EL (cell line): ENCODE data around the gene GPR152.
"Not testable (repeated sequence)": the region's sequence is repeated elsewhere in the genome, so short reads cannot be mapped to it uniquely, and the experiment has no call there.

Experiments
- DNase-seq: peaks from one replicate; pipeline ENCODE4 v3.0.0-alpha.2; 2016

GPR152 gene

GRCh38 chr11:67489203-67489884, 36.8 kb upstream of the GPR152 start:
- DNase-seq: no peak

DNA sequence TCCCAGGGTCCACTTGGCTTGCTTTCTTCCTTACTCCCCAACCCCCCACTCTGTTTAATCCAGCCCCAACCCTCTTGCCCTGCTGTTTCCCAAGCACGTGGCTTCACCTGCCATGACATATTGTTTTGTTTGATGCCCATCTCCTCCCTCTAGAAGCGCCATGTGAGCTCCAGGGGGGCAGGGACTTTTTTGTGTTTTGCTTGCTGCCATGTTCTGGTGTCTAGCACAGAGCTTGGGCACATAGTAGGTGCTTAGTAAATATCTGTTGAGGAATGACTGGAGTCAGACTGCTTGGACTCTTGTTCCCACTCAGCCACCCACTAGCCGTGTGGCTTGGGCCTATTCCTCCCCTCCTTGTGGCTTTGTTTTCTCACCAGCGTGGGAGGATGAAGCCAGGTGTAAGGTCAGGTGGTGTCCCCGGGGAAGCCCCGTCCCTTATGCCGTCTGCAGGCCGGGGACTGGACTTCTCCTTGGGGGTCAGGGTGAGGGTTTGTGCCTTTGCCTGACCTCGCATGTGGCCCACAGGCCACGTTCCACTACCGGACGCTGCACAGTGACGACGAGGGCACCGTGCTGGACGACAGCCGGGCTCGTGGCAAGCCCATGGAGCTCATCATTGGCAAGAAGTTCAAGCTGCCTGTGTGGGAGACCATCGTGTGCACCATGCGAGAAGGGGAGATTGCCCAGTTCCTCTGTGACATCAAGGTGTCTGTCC, 34.1 kb upstream of the GPR152 start:
- no peak for DNase-seq

- not testable (repeated sequence) for DNase-seq
These were observed 33.4 kb upstream of the GPR152 start for GRCh38 chr11:67485873-67486361.

DNA sequence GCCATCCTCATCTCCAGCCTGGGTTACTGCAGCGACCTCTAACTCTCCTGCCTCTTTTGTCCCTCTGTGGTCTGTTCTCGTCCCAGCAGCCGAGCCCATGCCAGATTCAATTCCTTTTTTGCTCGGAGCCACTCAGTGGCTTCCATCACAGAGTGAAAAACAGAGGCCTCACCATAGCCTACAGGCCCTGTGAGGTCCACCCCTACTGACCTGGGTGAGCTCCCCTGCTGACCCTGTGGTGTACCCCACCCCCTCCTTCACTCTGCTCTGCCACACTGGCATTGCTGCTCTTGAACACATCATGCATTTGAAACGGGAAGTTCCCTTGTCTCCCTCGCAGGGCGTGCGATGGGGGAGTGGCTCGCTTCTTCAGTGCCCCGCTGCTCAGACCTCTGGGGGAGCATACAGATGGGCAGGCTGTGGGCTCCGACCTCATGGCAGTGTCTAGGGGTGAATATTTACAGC, 32.4 kb upstream of the GPR152 start:
- DNase-seq: no peak

- no peak for DNase-seq
These were observed 31.5 kb upstream of the GPR152 start for GRCh38 chr11:67483831-67484665.

DNA sequence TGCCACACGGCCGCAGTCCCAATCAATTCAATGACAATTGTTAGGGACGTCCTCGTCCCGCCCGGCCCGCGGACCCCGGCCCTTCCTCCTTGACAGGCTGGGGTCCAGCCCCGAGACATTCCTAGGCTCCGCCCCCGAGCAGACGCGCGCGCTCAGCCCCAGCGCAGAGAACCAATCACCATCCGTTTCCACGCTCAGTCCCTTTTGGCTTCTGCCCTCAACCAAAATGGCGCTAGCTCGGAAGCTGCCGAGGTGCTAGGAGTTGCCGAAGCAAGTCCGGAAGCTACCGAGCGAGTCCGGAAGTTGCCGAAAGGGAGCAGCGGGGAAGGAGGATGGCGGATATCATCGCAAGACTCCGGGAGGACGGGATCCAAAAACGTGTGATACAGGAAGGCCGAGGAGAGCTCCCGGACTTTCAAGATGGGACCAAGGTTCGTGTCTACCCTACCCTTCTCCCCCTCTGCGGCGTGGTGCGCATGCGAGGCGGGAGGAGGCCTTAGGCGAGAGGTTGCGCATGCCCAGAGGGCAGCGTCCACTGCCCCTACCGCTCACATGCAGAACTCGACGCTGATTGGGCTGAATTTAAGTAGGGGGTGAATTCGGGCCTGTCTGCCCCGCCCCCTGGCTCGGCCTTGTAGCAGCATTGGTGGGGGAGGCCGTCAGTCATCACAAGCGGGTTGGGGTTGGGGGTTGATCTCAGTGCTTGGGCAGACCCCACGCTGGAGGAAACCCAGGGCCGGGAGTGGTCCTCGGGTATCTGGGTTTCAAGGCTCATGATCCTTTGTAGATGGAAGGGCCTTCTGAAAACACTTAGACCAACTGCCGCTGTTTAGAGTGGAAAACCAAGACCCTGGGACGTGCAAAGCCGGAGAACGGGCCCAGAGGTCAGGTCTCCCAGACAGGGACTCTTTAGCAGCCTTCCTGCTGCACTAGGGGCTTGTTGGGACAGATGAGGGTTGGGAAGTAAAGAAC, 30.6 kb upstream of the GPR152 start, which contains the start of gene AIP:
Gene AIP (plus strand): TSS at position 200 of the 972 bp plus-strand sequence. CDS start 133 bp downstream, at position 333.
- peak; percentile 98 for DNase-seq

DNA sequence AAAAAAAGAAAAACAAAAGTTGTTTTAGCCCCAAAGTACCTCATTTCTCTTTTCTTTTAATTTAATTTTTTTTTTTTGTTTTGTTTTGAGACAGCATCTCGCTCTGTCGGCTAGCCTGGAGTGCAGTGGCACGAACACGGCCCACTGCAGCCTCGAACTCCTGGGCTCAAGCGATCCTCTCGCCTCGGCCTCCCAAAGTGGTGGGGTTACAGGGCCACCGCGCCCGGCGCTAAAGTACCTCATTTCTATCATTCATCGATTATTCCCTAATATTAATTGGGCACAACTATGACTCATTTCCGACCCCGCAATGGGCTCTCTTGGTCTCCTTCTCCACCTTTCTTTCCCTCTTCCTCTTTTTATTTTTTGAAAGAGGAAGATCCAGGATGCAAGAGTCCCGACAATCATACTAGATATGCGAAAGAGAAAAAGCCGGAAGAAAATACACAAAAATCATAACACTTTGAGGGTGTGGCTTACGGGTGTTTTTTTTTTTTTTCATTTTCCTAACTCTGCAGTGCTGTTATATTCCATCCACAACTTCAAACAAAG, 29.8 kb upstream of the GPR152 start:
- DNase-seq: no peak

DNA sequence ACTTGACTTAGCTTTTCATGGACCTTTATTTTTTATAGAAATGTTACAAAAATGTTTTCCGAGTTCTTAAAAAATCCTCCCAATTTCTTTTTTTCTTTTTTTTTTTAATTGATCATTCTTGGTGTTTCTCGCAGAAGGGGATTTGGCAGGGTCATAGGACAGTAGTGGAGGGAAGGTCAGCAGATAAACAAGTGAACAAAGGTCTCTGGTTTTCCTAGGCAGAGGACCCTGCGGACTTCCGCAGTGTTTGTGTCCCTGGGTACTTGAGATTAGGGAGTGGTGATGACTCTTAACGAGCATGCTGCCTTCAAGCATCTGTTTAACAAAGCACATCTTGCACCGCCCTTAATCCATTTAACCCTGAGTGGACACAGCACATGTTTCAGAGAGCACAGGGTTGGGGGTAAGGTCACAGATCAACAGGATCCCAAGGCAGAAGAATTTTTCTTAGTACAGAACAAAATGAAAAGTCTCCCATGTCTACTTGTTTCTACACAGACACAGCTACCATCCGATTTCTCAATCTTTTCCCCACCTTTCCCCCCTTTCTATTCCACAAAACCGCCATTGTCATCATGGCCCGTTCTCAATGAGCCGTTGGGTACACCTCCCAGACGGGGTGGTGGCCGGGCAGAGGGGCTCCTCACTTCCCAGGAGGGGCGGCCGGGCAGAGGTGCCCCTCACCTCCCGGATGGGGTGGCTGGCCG, 25.0 kb upstream of the GPR152 start:
- DNase-seq: not testable (repeated sequence)

DNA sequence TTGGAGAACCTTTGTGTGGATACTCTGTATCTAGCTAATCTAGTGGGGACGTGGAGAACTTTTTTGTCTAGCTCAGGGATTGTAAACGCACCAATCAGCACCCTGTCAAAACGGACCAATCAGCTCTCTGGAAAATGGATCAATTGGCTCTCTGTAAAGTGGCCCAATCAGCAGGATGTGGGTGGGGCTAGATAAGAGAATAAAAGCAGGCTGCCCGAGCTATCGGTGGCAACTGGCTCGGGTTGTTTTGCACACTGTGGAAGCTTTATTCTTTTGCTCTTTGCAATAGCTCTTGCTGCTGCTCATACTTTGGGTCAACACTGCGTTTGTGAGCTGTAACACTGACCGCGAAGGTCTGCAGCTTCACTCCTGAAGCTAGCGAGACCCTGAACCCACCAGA, 24.2 kb upstream of the GPR152 start:
- not testable (repeated sequence) for DNase-seq

- no peak for DNase-seq
These were observed 20.4 kb upstream of the GPR152 start for GRCh38 chr11:67472882-67473281.

GRCh38 chr11:67470337-67471002, 17.9 kb upstream of the GPR152 start:
- DNase-seq: no peak

GRCh38 chr11:67469508-67469811, 16.9 kb upstream of the GPR152 start:
- no peak for DNase-seq

DNA sequence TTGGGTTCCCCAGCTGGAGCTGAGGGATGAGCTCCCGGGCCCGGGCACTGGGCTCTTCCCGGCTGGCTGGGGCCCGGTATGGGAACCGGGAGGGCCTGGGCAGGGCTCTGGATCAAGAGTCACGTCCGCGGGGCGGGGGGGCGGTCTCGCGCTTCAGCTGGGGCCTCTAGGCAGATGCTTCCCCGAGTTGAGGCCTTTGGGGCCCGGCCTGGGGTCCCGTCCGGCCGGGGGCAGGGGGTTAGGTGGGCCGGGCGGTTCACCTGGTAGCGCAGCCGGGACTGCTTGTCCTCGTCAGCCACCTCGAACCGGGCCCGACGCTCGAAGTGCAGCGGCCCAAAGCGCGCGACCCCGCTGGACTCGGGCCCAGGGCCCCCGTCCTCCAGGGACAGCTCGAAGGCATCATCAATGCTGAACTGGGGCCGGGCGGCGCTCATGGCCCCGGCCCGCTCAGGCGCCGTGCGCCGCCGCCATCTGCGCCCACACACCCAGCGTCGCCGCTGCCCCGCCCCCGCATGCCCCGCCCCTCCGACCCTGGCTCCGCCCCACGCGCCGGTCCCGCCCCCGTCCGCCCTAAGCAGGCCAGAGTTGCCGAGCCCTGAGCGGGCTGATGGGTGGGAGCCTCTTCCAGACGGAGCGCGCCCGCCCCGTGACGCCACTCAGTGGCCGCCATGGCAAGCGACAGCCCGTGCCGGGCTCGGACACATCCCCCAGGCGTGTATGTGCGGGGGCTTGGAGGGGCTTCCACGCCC, 16.4 kb upstream of the GPR152 start, which contains the start of gene TMEM134:
Gene TMEM134 (minus strand): TSS at position 493 of the 749 bp plus-strand sequence. CDS start 59 bp downstream, at position 434.
- DNase-seq: peak; percentile 90

GRCh38 chr11:67468456-67468758, 15.9 kb upstream of the GPR152 start:
- DNase-seq: no peak

- no peak for DNase-seq
These were observed 15.5 kb upstream of the GPR152 start for GRCh38 chr11:67468056-67468455.

DNA sequence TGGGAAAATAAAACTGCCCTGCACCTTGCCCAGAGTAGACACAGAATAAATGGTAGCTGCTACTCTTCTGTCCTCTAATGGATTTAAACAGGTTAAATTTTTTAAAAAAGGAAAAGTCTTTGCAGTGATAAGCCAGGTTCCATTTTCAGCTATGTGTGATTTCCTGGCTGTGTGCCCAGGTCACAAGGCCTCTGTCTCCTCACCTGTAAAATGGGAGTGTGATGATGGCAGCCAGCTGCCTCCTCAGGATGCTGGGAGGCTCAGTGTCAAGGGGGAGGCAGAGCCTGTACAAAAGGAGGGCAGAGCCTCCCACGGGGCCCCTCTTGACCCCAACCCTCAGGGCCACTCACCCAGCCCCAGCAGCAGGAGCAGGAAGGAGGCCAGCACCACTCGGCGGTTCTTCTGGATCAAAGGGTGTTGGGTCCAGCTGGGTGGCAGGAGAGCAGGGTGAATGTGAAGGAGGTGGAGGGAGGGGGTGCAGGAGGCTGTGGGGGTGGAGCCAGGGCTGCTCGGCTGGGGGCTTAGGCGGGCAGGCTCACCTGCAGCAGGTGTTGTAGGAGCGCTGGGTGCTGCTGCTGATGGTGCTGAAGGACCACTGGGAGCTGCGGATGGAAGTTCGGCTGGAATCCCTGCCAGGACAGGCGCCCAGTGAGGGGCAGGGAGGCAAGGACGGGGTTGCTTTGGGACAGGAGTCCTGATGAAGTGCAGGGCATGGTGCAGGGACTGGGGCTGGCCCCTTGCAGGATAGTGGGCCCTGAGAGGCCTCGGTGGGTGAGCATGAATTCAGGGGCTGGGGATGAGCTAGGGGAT, 14.6 kb upstream of the GPR152 start:
- DNase-seq: no peak

DNA sequence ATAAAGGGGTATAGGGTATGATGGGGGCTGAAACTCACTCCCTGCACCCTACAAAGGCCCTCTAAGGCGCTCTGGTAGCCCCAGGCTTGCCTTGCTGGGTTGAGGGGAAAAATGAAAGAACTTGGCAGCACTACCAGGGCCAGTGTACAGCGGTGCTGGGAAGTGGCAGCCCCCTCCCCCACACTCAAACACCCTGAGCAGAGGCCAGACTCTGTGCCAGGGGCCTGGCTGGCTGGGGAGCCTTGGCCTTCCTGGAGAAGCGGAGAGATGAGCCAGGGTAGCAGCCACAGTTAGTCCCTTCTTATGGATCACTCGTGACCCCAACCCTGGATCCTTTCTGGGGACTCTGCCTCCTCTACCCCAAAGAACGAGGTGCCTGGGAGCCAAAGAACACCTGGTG, 13.8 kb upstream of the GPR152 start:
- no peak for DNase-seq

- not testable (repeated sequence) for DNase-seq
These were observed 13.0 kb upstream of the GPR152 start for GRCh38 chr11:67465530-67465929.

- DNase-seq: no peak
These were observed 12.6 kb upstream of the GPR152 start for GRCh38 chr11:67465189-67465510.
